ENCODE data around the gene TAL2. TPM values are rescaled to one million over a fixed set of nuclear protein-coding genes. Genes with fewer than 3 reads are reported as not detected.
"Not testable (repeated sequence)": the region's sequence is repeated elsewhere in the genome, so short reads cannot be mapped to it uniquely, and the experiment has no call there.

The TAL2 gene
- total RNA-seq, 4 donors from 2014 or later: not detected

DNA sequence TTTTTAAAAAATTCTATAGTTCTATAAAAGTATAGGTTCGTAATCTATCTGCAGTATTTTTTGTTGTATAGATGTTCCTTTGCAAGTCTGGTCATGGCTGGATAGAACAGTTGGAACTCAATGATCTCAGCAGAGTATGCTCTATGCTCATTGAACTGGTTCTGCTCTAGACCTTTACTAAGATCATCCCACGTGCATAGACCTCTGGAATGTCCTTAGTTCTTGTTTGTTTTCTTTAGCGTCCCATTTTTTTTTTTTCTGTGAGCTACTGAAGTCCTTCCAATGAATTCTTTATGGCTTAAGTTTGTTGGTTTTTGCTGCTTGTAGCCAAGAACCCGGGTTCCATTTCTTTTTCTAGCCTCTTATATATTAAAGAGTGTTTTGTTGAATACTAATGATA lies 35.6 kb downstream of the TAL2 start:
- 37 to 49% methylated on average over 4 of the region's 4 CpGs for WGBS, 2 donors
- Histone ChIP-seq H3K27ac (peak overlapping the region; percentile 25 to 54 (median 49)), H3K27me3 (no peaks in the 10 kb centered on the region), H3K4me3 (replicated peaks in 1 of 3) (no peak overlapping the region), H3K4me1 (peaks cover 6 to 30% of the 10 kb centered on the region in 2 donors), H3K9me3 (no peaks in the 10 kb centered on the region), H3K36me3 (no peaks in the 10 kb centered on the region)
- no peak for DNase-seq
- TF ChIP-seq, protein P1, sequence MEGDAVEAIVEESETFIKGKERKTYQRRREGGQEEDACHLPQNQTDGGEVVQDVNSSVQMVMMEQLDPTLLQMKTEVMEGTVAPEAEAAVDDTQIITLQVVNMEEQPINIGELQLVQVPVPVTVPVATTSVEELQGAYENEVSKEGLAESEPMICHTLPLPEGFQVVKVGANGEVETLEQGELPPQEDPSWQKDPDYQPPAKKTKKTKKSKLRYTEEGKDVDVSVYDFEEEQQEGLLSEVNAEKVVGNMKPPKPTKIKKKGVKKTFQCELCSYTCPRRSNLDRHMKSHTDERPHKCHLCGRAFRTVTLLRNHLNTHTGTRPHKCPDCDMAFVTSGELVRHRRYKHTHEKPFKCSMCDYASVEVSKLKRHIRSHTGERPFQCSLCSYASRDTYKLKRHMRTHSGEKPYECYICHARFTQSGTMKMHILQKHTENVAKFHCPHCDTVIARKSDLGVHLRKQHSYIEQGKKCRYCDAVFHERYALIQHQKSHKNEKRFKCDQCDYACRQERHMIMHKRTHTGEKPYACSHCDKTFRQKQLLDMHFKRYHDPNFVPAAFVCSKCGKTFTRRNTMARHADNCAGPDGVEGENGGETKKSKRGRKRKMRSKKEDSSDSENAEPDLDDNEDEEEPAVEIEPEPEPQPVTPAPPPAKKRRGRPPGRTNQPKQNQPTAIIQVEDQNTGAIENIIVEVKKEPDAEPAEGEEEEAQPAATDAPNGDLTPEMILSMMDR (IDR thresholded peaks at IDR 0.05): no peak
- TF ChIP-seq POLR2A (IDR thresholded peaks at IDR 0.05): no peak
- intact Hi-C loops (cut with DNase I): no loop called here

GRCh38 chr9:105698348-105698870 lies 36.2 kb downstream of the TAL2 start:
- Histone ChIP-seq H3K4me3 (replicated peaks in 1 of 3) (no peak overlapping the region), H3K4me1 (peaks cover 5 to 30% of the 10 kb centered on the region in 2 donors), H3K9me3 (no peaks in the 10 kb centered on the region), H3K36me3 (no peaks in the 10 kb centered on the region), H3K27me3 (no peaks in the 10 kb centered on the region), H3K27ac (peak overlapping the region; percentile 25 to 54 (median 49))
- intact Hi-C loops (cut with DNase I): no loop called here
- 85 to 91% methylated on average over 1 of the region's 1 CpG for WGBS, 2 donors
- no peak for TF ChIP-seq POLR2A (IDR thresholded peaks at IDR 0.05)
- TF ChIP-seq, protein P1 (IDR thresholded peaks at IDR 0.05): no peak
- DNase-seq: no peak

- Histone ChIP-seq H3K4me3 (replicated peaks in 1 of 3) (no peak overlapping the region), H3K4me1 (peaks cover 0 to 19% of the 10 kb centered on the region in 2 donors), H3K27me3 (no peaks in the 10 kb centered on the region), H3K27ac (no peak overlapping the region), H3K36me3 (no peaks in the 10 kb centered on the region), H3K9me3 (no peaks in the 10 kb centered on the region)
- intact Hi-C loops (cut with DNase I): no loop called here
- no peak for DNase-seq
- TF ChIP-seq, protein P1 (IDR thresholded peaks at IDR 0.05): no peak
- no peak for TF ChIP-seq POLR2A (IDR thresholded peaks at IDR 0.05)
- 85 to 90% methylated on average over 1 of the region's 1 CpG for WGBS, 2 donors
Observed at GRCh38 chr9:105700668-105701067, 38.4 kb downstream of the TAL2 start.

- no peaks in the 10 kb centered on the region for H3K9me3 ChIP-seq
- peaks cover 0 to 15% of the 10 kb centered on the region in 2 donors for H3K4me1 ChIP-seq
- no peaks in the 10 kb centered on the region for H3K27me3 ChIP-seq
- DNase-seq: no peak
- no peaks in the 10 kb centered on the region for H3K36me3 ChIP-seq
- intact Hi-C loops (cut with DNase I): no loop called here
- no peak overlapping the region for H3K27ac ChIP-seq
- H3K4me3 ChIP-seq (replicated peaks in 1 of 3): no peak overlapping the region
- 88 to 94% methylated on average over 2 of the region's 2 CpGs for WGBS, 2 donors
- TF ChIP-seq, protein P1 (IDR thresholded peaks at IDR 0.05): no peak
- no peak for TF ChIP-seq POLR2A (IDR thresholded peaks at IDR 0.05)
Observed at GRCh38 chr9:105701145-105701544, 38.9 kb downstream of the TAL2 start.

- no peak for TF ChIP-seq POLR2A (IDR thresholded peaks at IDR 0.05)
- TF ChIP-seq, protein P1 (IDR thresholded peaks at IDR 0.05): no peak
- no peak overlapping the region for H3K27ac ChIP-seq
- H3K9me3 ChIP-seq: no peaks in the 10 kb centered on the region
- H3K27me3 ChIP-seq: no peaks in the 10 kb centered on the region
- 98% methylated on average over 1 of the region's 1 CpG for WGBS, 2 donors
- no peaks in the 10 kb centered on the region for H3K36me3 ChIP-seq
- intact Hi-C loops (cut with DNase I): no loop called here
- DNase-seq: no peak
- no peak overlapping the region for H3K4me3 ChIP-seq (replicated peaks in 1 of 3)
- H3K4me1 ChIP-seq: peaks cover 0 to 13% of the 10 kb centered on the region in 2 donors
Observed at GRCh38 chr9:105702207-105702606, 40.0 kb downstream of the TAL2 start.

- intact Hi-C loops (cut with DNase I); DNase-seq; H3K27me3 ChIP-seq; H3K9me3 ChIP-seq; H3K27ac ChIP-seq; H3K4me1 ChIP-seq; H3K4me3 ChIP-seq (replicated peaks in 1 of 3); H3K36me3 ChIP-seq: not testable (repeated sequence)
- 95 to 100% methylated on average over 4 of the region's 4 CpGs for WGBS, 2 donors
Observed at GRCh38 chr9:105703638-105704037, 41.4 kb downstream of the TAL2 start.
